HEK293 (cell line): ENCODE measurements around the gene MEIOC.

Source experiments
- HOXA7 ChIP-seq: sonication (generic); formaldehyde crosslinking; IDR thresholded peaks from 2 replicates; pipeline ENCODE4 v1.8.1; 2022; ENCODE audit warnings: missing genetic modification reagents, borderline replicate concordance
- OSR2 ChIP-seq: fragments of 450-650 bp; formaldehyde crosslinking; IDR thresholded peaks from 2 replicates; pipeline ENCODE4 v1.5.1; 2016; ENCODE audit warnings: missing biosample characterization, missing genetic modification characterization
- OVOL3 ChIP-seq: fragments of 450-650 bp; formaldehyde crosslinking; IDR thresholded peaks from 2 replicates; pipeline ENCODE4 v1.5.1; 2016; ENCODE audit warnings: missing biosample characterization, missing genetic modification characterization
- PRDM10 ChIP-seq: fragments of 450-650 bp; formaldehyde crosslinking; IDR thresholded peaks from 2 replicates; pipeline ENCODE4 v1.5.1; 2016; ENCODE audit warnings: missing biosample characterization, missing genetic modification characterization
- SCRT1 ChIP-seq: fragments of 450-650 bp; formaldehyde crosslinking; IDR thresholded peaks from 2 replicates; pipeline ENCODE4 v1.5.1; 2016; ENCODE audit warnings: missing biosample characterization, missing genetic modification characterization, borderline replicate concordance
- SCRT2 ChIP-seq: fragments of 450-650 bp; formaldehyde crosslinking; IDR thresholded peaks from 2 replicates; pipeline ENCODE4 v1.5.1; 2016; ENCODE audit warnings: missing biosample characterization, missing genetic modification characterization
- SETDB1 ChIP-seq: IDR thresholded peaks from one replicate; pipeline ENCODE4 v1.6.1; 2017; ENCODE audit warnings: mild to moderate bottlenecking, low read length, moderate library complexity, mixed read lengths; ENCODE audit not compliant: insufficient read length
- TRIM28 ChIP-seq: IDR thresholded peaks from 2 replicates; pipeline ENCODE4 v1.6.1; 2011; ENCODE audit warnings: low read length, control low read depth, borderline replicate concordance
- YY1 ChIP-seq: fragments of 450-650 bp; formaldehyde crosslinking; IDR thresholded peaks from 2 replicates; pipeline ENCODE4 v1.5.1; 2018; ENCODE audit warnings: missing biosample characterization, missing genetic modification characterization
- ZBTB10 ChIP-seq: fragments of 450-650 bp; formaldehyde crosslinking; IDR thresholded peaks from 2 replicates; pipeline ENCODE4 v1.5.1; 2016; ENCODE audit warnings: missing biosample characterization, missing genetic modification characterization
- ZBTB8A ChIP-seq: fragments of 450-650 bp; formaldehyde crosslinking; IDR thresholded peaks from 2 replicates; pipeline ENCODE4 v1.5.1; 2016; ENCODE audit warnings: missing biosample characterization, missing genetic modification characterization
- ZNF132 ChIP-seq: fragments of 450-650 bp; formaldehyde crosslinking; IDR thresholded peaks from 2 replicates; pipeline ENCODE4 v1.5.1; 2017; ENCODE audit warnings: missing biosample characterization, missing genetic modification characterization, borderline replicate concordance
- ZNF138 ChIP-seq: fragments of 450-650 bp; formaldehyde crosslinking; IDR thresholded peaks from 2 replicates; pipeline ENCODE4 v1.5.1; 2016; ENCODE audit warnings: missing biosample characterization, missing genetic modification characterization, borderline replicate concordance
- ZNF175 ChIP-seq: fragments of 450-650 bp; formaldehyde crosslinking; IDR thresholded peaks from 2 replicates; pipeline ENCODE4 v1.5.1; 2016; ENCODE audit warnings: missing biosample characterization, missing genetic modification characterization
- ZNF202 ChIP-seq: fragments of 450-650 bp; formaldehyde crosslinking; IDR thresholded peaks from 2 replicates; pipeline ENCODE4 v1.5.1; 2016; ENCODE audit warnings: missing biosample characterization, missing genetic modification characterization, borderline replicate concordance
- ZNF239 ChIP-seq: fragments of 450-650 bp; formaldehyde crosslinking; IDR thresholded peaks from 2 replicates; pipeline ENCODE4 v1.5.1; 2016; ENCODE audit warnings: missing biosample characterization, missing genetic modification characterization
- ZNF48 ChIP-seq: fragments of 450-650 bp; formaldehyde crosslinking; IDR thresholded peaks from 2 replicates; pipeline ENCODE4 v1.5.1; 2016; ENCODE audit warnings: missing biosample characterization, missing genetic modification characterization
- ZNF514 ChIP-seq: fragments of 450-650 bp; formaldehyde crosslinking; IDR thresholded peaks from 2 replicates; pipeline ENCODE4 v1.5.1; 2016; ENCODE audit warnings: missing biosample characterization, missing genetic modification characterization
- ZNF521 ChIP-seq: fragments of 450-650 bp; formaldehyde crosslinking; IDR thresholded peaks from 2 replicates; pipeline ENCODE4 v1.5.1; 2017; ENCODE audit warnings: missing biosample characterization, mild to moderate bottlenecking, missing genetic modification characterization
- ZNF530 ChIP-seq: fragments of 450-650 bp; formaldehyde crosslinking; IDR thresholded peaks from 2 replicates; pipeline ENCODE4 v1.5.1; 2016; ENCODE audit warnings: low read depth, missing biosample characterization, missing genetic modification characterization
- ZNF548 ChIP-seq: fragments of 450-650 bp; formaldehyde crosslinking; IDR thresholded peaks from 2 replicates; pipeline ENCODE4 v1.5.1; 2016; ENCODE audit warnings: missing biosample characterization, missing genetic modification characterization
- ZNF626 ChIP-seq: fragments of 450-650 bp; sonication (Bioruptor Pico); formaldehyde crosslinking; IDR thresholded peaks from 2 replicates; pipeline ENCODE4 v1.5.1; 2018; ENCODE audit warnings: missing biosample characterization, missing genetic modification characterization, inconsistent platforms
- ZNF701 ChIP-seq: fragments of 450-650 bp; formaldehyde crosslinking; IDR thresholded peaks from 2 replicates; pipeline ENCODE4 v1.5.1; 2016; ENCODE audit warnings: missing biosample characterization, missing genetic modification characterization
- ZNF777 ChIP-seq: fragments of 450-650 bp; formaldehyde crosslinking; IDR thresholded peaks from 2 replicates; pipeline ENCODE4 v1.5.1; 2017; ENCODE audit warnings: missing biosample characterization, missing genetic modification characterization, borderline replicate concordance
- TF ChIP-seq, protein P1 (sequence below): fragments of 450-650 bp; formaldehyde crosslinking; IDR thresholded peaks from 2 replicates; pipeline ENCODE4 v1.5.1; 2016; ENCODE audit warnings: missing biosample characterization, missing genetic modification characterization, borderline replicate concordance
- TF ChIP-seq, protein P2 (sequence below): fragments of 450-650 bp; formaldehyde crosslinking; IDR thresholded peaks from 2 replicates; pipeline ENCODE4 v1.5.1; 2016; ENCODE audit warnings: missing biosample characterization, missing genetic modification characterization
- TF ChIP-seq, protein P3 (sequence below): fragments of 450-650 bp; formaldehyde crosslinking; IDR thresholded peaks from 2 replicates; pipeline ENCODE4 v1.5.1; 2017; ENCODE audit warnings: missing biosample characterization, missing genetic modification characterization

MEIOC gene

DNA sequence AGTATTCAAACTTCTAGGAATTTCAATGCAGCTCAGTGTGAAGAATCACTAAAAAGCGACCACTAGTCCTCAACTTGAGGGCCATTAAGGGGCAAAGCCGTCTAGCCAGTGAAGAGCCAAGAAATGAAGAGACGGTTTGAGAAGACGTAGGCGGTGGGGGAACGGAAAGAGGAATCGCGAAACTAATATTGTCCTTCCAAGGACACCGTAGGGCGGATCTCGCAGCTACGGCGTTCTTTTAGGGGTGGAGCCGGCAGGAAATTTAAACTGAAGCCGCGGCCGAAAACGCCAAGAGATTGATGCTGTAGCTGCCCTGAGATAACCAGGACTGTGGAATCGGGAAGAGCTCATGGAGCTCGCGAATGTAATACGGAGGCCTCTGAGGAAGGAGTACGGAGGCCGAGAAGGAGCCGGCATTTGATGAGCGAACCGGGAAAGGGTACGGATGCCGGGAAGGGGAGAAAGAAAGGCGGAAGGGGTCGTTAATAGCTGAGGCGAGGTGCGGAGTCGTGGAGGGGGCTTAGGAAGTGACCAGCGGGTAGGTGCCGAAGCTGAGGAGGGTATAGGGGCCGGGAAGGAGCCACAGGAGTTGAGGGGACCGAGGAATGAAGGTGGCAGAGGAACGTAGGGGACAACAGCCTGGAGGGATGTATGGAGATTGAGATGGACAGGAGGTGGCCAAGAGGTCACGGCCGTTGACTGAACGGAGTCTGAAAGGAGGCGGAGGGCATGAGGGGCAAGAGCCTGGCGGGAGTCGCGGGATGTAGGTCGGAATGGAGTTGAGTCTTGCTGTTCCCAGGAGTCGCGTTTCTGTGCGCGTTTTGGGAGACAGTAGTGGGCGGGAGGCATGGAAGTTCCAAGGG is 52.4 kb downstream of the MEIOC start, which contains the start of gene DBF4B (continued):
- TF ChIP-seq SCRT1 (tag by site-specific recombination) = no peak
- no peak for TF ChIP-seq ZNF132 (tag by site-specific recombination)
- TF ChIP-seq ZNF202 (tag by site-specific recombination) = no peak
- TF ChIP-seq, protein P1, sequence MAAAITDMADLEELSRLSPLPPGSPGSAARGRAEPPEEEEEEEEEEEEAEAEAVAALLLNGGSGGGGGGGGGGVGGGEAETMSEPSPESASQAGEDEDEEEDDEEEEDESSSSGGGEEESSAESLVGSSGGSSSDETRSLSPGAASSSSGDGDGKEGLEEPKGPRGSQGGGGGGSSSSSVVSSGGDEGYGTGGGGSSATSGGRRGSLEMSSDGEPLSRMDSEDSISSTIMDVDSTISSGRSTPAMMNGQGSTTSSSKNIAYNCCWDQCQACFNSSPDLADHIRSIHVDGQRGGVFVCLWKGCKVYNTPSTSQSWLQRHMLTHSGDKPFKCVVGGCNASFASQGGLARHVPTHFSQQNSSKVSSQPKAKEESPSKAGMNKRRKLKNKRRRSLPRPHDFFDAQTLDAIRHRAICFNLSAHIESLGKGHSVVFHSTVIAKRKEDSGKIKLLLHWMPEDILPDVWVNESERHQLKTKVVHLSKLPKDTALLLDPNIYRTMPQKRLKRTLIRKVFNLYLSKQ (tag by site-specific recombination) = no peak
- peak; percentile 67 for TF ChIP-seq PRDM10 (tag by site-specific recombination)
- no peak for TF ChIP-seq ZNF530 (tag by site-specific recombination)
- 0 out of 2 replicates have a peak, but pooled peaks have one; percentile 22 for TF ChIP-seq OVOL3 (tag by site-specific recombination)
- TF ChIP-seq OSR2 (tag by site-specific recombination) = no peak
- TF ChIP-seq ZBTB10 (tag by site-specific recombination) = peak; percentile 40
- TF ChIP-seq TRIM28 = peak; percentile 76; the same call in 1 of the 2 replicates
- TF ChIP-seq ZNF548 (tag by site-specific recombination) = no peak
- no peak for TF ChIP-seq ZNF175 (tag by site-specific recombination)
- TF ChIP-seq HOXA7 (CRISPR knock-in tag) = no peak
- peak; percentile 41; the same call in 1 of the 2 replicates for TF ChIP-seq ZNF777 (tag by site-specific recombination)
- TF ChIP-seq YY1 = no peak; the same call in 1 of the 2 replicates
- TF ChIP-seq ZNF521 (tag by site-specific recombination) = no peak
- TF ChIP-seq ZBTB8A = no peak
- TF ChIP-seq ZNF138 (tag by site-specific recombination) = no peak
- no peak for TF ChIP-seq ZNF48 (tag by site-specific recombination)
- TF ChIP-seq ZNF626 (tag by site-specific recombination) = no peak
- 0 out of 2 replicates have a peak, but pooled peaks have one; percentile 30 for TF ChIP-seq ZNF239 (tag by site-specific recombination)
- TF ChIP-seq ZNF701 (tag by site-specific recombination) = peak; percentile 94
- no peak; the same call in 1 of the 2 replicates for TF ChIP-seq SCRT2 (tag by site-specific recombination)
- peak; percentile 2 for TF ChIP-seq SETDB1
- TF ChIP-seq, protein P2, sequence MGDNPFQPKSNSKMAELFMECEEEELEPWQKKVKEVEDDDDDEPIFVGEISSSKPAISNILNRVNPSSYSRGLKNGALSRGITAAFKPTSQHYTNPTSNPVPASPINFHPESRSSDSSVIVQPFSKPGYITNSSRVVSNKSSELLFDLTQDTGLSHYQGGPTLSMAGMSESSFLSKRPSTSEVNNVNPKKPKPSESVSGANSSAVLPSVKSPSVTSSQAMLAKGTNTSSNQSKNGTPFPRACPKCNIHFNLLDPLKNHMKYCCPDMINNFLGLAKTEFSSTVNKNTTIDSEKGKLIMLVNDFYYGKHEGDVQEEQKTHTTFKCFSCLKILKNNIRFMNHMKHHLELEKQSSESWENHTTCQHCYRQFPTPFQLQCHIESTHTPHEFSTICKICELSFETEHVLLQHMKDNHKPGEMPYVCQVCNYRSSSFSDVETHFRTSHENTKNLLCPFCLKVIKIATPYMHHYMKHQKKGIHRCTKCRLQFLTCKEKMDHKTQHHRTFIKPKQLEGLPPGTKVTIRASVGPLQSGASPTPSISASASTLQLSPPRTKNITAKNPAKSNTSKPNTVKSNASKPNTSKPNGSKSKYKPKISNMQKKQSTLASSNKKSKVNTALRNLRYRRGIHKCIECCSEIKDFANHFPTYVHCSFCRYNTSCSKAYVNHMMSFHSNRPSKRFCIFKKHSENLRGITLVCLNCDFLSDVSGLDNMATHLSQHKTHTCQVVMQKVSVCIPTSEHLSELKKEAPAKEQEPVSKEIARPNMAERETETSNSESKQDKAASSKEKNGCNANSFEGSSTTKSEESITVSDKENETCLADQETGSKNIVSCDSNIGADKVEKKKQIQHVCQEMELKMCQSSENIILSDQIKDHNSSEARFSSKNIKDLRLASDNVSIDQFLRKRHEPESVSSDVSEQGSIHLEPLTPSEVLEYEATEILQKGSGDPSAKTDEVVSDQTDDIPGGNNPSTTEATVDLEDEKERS = no peak
- TF ChIP-seq, protein P3, sequence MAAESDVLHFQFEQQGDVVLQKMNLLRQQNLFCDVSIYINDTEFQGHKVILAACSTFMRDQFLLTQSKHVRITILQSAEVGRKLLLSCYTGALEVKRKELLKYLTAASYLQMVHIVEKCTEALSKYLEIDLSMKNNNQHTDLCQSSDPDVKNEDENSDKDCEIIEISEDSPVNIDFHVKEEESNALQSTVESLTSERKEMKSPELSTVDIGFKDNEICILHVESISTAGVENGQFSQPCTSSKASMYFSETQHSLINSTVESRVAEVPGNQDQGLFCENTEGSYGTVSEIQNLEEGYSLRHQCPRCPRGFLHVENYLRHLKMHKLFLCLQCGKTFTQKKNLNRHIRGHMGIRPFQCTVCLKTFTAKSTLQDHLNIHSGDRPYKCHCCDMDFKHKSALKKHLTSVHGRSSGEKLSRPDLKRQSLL (tag by site-specific recombination) = no peak; the same call in none of the 2 replicates
- TF ChIP-seq ZNF514 (tag by site-specific recombination) = no peak
